SK-N-SH (cell line): ENCODE results near the gene CYB561D1. TPM values are rescaled to one million over a fixed set of nuclear protein-coding genes. Genes with fewer than 3 reads are reported as not detected.

Source experiments
- CTCF ChIA-PET: fragments of 300-600, 350-600 bp; formaldehyde crosslinking; extraction: SDS; loops from one replicate; lab custom pipeline; 2021; lab: Yijun Ruan, JAX
- POLR2A ChIA-PET: fragments of 350-600 bp; sonication (Branson Sonifier 250); formaldehyde crosslinking; extraction: SDS; loops from one replicate; lab custom pipeline; 2020; ENCODE audit warnings: antibody characterized with exemption, inconsistent platforms; lab: Yijun Ruan, JAX
- DNase-seq: peaks from one replicate; pipeline ENCODE4 v3.0.0; 2012
- H2AFZ ChIP-seq: fragments of 200-600 bp; sonication (generic); 2 replicates; pipeline ENCODE4 v1.8.1; 2016; ENCODE audit warnings: antibody characterized with exemption, mild to moderate bottlenecking, low read depth
- H3F3A ChIP-seq: fragments of 200-600 bp; sonication (generic); replicated peaks from 2 replicates; pipeline ENCODE3; 2016; ENCODE audit warnings: antibody characterized with exemption, mild to moderate bottlenecking; ENCODE audit not compliant: insufficient read depth
- H3K27ac ChIP-seq, 2 experiments: fragments of 200-500 bp in 1 of 2; fragments of 200-600 bp in 1 of 2; sonication (Bioruptor generic) in 1 of 2; sonication (generic), shearing (Covaris generic) in 1 of 2; 2 replicates each; pipeline versions ENCODE4 v1.5.1 to v1.6.1; 2014 to 2016; ENCODE audit warnings: low read depth in 2 of 2, inconsistent platforms in 1 of 2, low read length in 1 of 2, mild to moderate bottlenecking in 1 of 2, mixed read lengths in 1 of 2
- H3K27me3 ChIP-seq: fragments of 200-600 bp; sonication (generic), shearing (Covaris generic); 2 replicates; pipeline ENCODE4 v1.6.1; 2016; ENCODE audit warnings: mixed run types; ENCODE audit not compliant: insufficient read depth
- H3K36me3 ChIP-seq, 2 experiments: fragments of 200-500 bp in 1 of 2; fragments of 200-600 bp in 1 of 2; sonication (Bioruptor generic) in 1 of 2; sonication (generic) in 1 of 2; replicated peaks in 1 of 2; 2 replicates each; pipeline versions ENCODE3 to v1.5.1; 2014 to 2016; ENCODE audit warnings: low read length in 1 of 2, mild to moderate bottlenecking in 1 of 2; ENCODE audit not compliant: insufficient read depth in 2 of 2, control insufficient read depth in 1 of 2
- H3K4me1 ChIP-seq, 2 experiments: fragments of 200-500 bp in 1 of 2; fragments of 200-600 bp in 1 of 2; sonication (Bioruptor generic) in 1 of 2; sonication (generic), shearing (Covaris generic) in 1 of 2; 2 replicates each; pipeline versions ENCODE4 v1.5.1 to v1.6.1; 2014 to 2016; ENCODE audit warnings: low read depth in 1 of 2, low read length in 1 of 2, mixed run types in 1 of 2; ENCODE audit not compliant: insufficient read depth in 2 of 2, control insufficient read depth in 1 of 2
- H3K4me2 ChIP-seq: fragments of 200-600 bp; sonication (generic), shearing (Covaris generic); 2 replicates; pipeline ENCODE4 v1.6.1; 2017; ENCODE audit warnings: mixed run types
- H3K4me3 ChIP-seq, 2 experiments: fragments of 200-500 bp in 1 of 2; fragments of 200-600 bp in 1 of 2; sonication (Bioruptor generic) in 1 of 2; sonication (generic), shearing (Covaris generic) in 1 of 2; 2 replicates each; pipeline versions ENCODE4 v1.5.1 to v1.8.1; 2014 to 2016; ENCODE audit warnings: low read depth in 2 of 2, inconsistent platforms in 1 of 2, low read length in 1 of 2, mild to moderate bottlenecking in 1 of 2, mixed read lengths in 1 of 2, moderate library complexity in 1 of 2
- H3K79me2 ChIP-seq: fragments of 200-600 bp; sonication (generic); 2 replicates; pipeline ENCODE4 v1.8.1; 2017; ENCODE audit warnings: mild to moderate bottlenecking; ENCODE audit not compliant: insufficient read depth
- H3K9ac ChIP-seq: fragments of 200-600 bp; sonication (generic); 2 replicates; pipeline ENCODE4 v1.6.1; 2017; ENCODE audit warnings: mixed run types
- H3K9me2 ChIP-seq: fragments of 200-600 bp; sonication (generic); 2 replicates; pipeline ENCODE4 v1.6.1; 2017; ENCODE audit warnings: mixed run types
- H3K9me3 ChIP-seq: fragments of 200-600 bp; sonication (generic); 2 replicates; pipeline ENCODE4 v1.6.1; 2017; ENCODE audit warnings: mixed run types, mild to moderate bottlenecking, moderate library complexity
- H4K20me1 ChIP-seq: fragments of 200-600 bp; sonication (generic); 2 replicates; pipeline ENCODE4 v1.6.1; 2017; ENCODE audit warnings: mild to moderate bottlenecking, mixed run types; ENCODE audit not compliant: insufficient read depth
- CHD2 ChIP-seq: fragments of 150-350 bp; IDR thresholded peaks from 2 replicates; pipeline ENCODE4 v1.6.1; 2018; ENCODE audit warnings: low read length; ENCODE audit not compliant: partially characterized antibody
- CTCF ChIP-seq: fragments of 200-600 bp; sonication (generic); IDR thresholded peaks from 2 replicates; pipeline ENCODE4 v1.6.1; 2017; ENCODE audit warnings: antibody characterized with exemption, mild to moderate bottlenecking, moderate library complexity
- ELF1 ChIP-seq: IDR thresholded peaks from 2 replicates; pipeline ENCODE4 v1.4.0; 2012
- FOXJ3 ChIP-seq: sonication (generic); formaldehyde crosslinking; IDR thresholded peaks from 2 replicates; pipeline ENCODE4 v1.5.1; 2020; ENCODE audit warnings: mild to moderate bottlenecking, missing genetic modification reagents
- FOXM1 ChIP-seq: IDR thresholded peaks from 2 replicates; pipeline ENCODE4 v1.4.0; 2012; ENCODE audit warnings: low read depth, mild to moderate bottlenecking
- GABPA ChIP-seq: IDR thresholded peaks from 2 replicates; pipeline ENCODE4 v1.4.0; 2012; ENCODE audit warnings: low read depth, mild to moderate bottlenecking
- GATA2 ChIP-seq: sonication (generic); formaldehyde crosslinking; IDR thresholded peaks from 2 replicates; pipeline ENCODE4 v1.5.0; 2020; ENCODE audit warnings: mild to moderate bottlenecking, missing genetic modification reagents
- IRF3 ChIP-seq: fragments of 150-350 bp; IDR thresholded peaks from 2 replicates; pipeline ENCODE4 v1.6.1; 2016; ENCODE audit warnings: mild to moderate bottlenecking, low read depth, low read length
- JUND ChIP-seq: IDR thresholded peaks from 2 replicates; pipeline ENCODE4 v1.4.0; 2012
- MAX ChIP-seq: IDR thresholded peaks from 2 replicates; pipeline ENCODE4 v1.4.0; 2012; ENCODE audit warnings: low read depth
- MEF2A ChIP-seq: IDR thresholded peaks from 2 replicates; pipeline ENCODE4 v1.4.0; 2012; ENCODE audit warnings: low read depth, borderline replicate concordance
- MXI1 ChIP-seq: IDR thresholded peaks from 2 replicates; pipeline ENCODE4 v1.6.1; 2012; ENCODE audit warnings: mild to moderate bottlenecking, low read depth, low read length, improper control_type of control experiment
- NRF1 ChIP-seq: IDR thresholded peaks from 2 replicates; pipeline ENCODE4 v1.6.1; 2012; ENCODE audit warnings: low read depth, mild to moderate bottlenecking, low read length
- PBX3 ChIP-seq: IDR thresholded peaks from 2 replicates; pipeline ENCODE4; 2012
- POLR2AphosphoS5 ChIP-seq: IDR thresholded peaks from 2 replicates; pipeline ENCODE4 v1.6.1; 2012; ENCODE audit warnings: low read depth, low read length
- REST ChIP-seq: IDR thresholded peaks from 2 replicates; pipeline ENCODE4 v1.6.1; 2012; ENCODE audit warnings: mild to moderate bottlenecking, low read depth, low read length, moderate library complexity
- SMC3 ChIP-seq: IDR thresholded peaks from 2 replicates; pipeline ENCODE4 v1.6.1; 2012; ENCODE audit warnings: low read depth, low read length, improper control_type of control experiment
- TCF12 ChIP-seq: IDR thresholded peaks from 2 replicates; pipeline ENCODE4 v1.4.0; 2012
- TEAD4 ChIP-seq: IDR thresholded peaks from 2 replicates; pipeline ENCODE4 v1.4.0; 2012; ENCODE audit warnings: mild to moderate bottlenecking, borderline replicate concordance; ENCODE audit not compliant: insufficient read depth
- USF1 ChIP-seq: IDR thresholded peaks from 2 replicates; pipeline ENCODE4 v1.4.0; 2012; ENCODE audit warnings: low read depth, borderline replicate concordance
- ZBTB33 ChIP-seq: IDR thresholded peaks from 2 replicates; pipeline ENCODE4 v1.4.0; 2012; ENCODE audit warnings: low read depth, borderline replicate concordance
- WGBS: methylation state at CpG from one replicate; pipeline ENCODE4 v1.1.6; 2017; ENCODE audit warnings: low lambda C conversion rate; 5-methylcytosine and 5-hydroxymethylcytosine counted together
- polyA plus RNA-seq, 3 experiments: library from polyadenylated mRNA; depleted of rRNA; stranded (reverse); fragments of >200 nt; gene quantifications; 2 replicates each; pipeline ENCODE4 v1.2.3, GENCODE V29; 2012

Gene CYB561D1
- 5.4 and 8.9 TPM in 2 replicates for polyA plus RNA-seq (2012; rRNA removed)
- 3.5 and 4.9 TPM in 2 replicates for polyA plus RNA-seq (2012; cell fraction: cytosol; rRNA removed)
- polyA plus RNA-seq (2012; cell fraction: nucleus; rRNA removed), result 13.0 and 13.3 TPM in 2 replicates

GRCh38 chr1:109493805-109494539, at the start of gene CYB561D1:
Gene CYB561D1 (plus strand): TSS chr1:109494094. CDS start chr1:109494140, 46 bp downstream.
- CTCF ChIA-PET, result interaction anchor here (0.7 to 40.2 kb wide), 25 partner anchors 10 to 281 kb away, joined by 3 to 1710 read pairs (median 4); partner anchors contain the start of genes AMIGO1, ATXN7L2, GNAI3 and GPR61
- DNase-seq, result peak; percentile 95
- peaks cover 5 to 20% of the 10 kb centered on the region in 2 experiments for H3K36me3 ChIP-seq
- no peaks in the 10 kb centered on the region for H3F3A ChIP-seq
- no peaks in the 10 kb centered on the region for H3K27me3 ChIP-seq
- H3K4me3 ChIP-seq, result peak within 1 kb of the TSS; percentile 96 to 100
- H3K9ac ChIP-seq, result peak within 1 kb of the TSS; percentile 56
- H3K4me2 ChIP-seq, result peak within 1 kb of the TSS; percentile 78
- under 1% methylated on average over 21 of the region's 44 CpGs for WGBS
- H2AFZ ChIP-seq, result peak within 1 kb of the TSS; percentile 92
- peak within 1 kb of the TSS; percentile 64 to 81; a peak in 3 of 4 replicates for H3K27ac ChIP-seq
- no peaks in the 10 kb centered on the region for H4K20me1 ChIP-seq
- no peaks in the 10 kb centered on the region for H3K9me2 ChIP-seq
- H3K4me1 ChIP-seq, result peaks cover 0 to 19% of the 10 kb centered on the region in 2 experiments; a peak in 2 of 4 replicates
- H3K9me3 ChIP-seq, result no peaks in the 10 kb centered on the region
- POLR2A ChIA-PET, result interaction anchor here (1.4 to 1.5 kb wide), 2 partner anchors 36 to 38 kb away, joined by 6 to 7 read pairs; no protein-coding TSS in a partner anchor
- peaks cover 19% of the 10 kb centered on the region for H3K79me2 ChIP-seq
- TF ChIP-seq USF1 (no peak), FOXM1 (no peak), ELF1 (peak; percentile 98), MAX (no peak; the same call in 1 of the 2 replicates), GATA2 (CRISPR knock-in tag) (no peak), PBX3 (peak; percentile 37; the same call in 1 of the 2 replicates), CHD2 (peak; percentile 98), IRF3 (no peak), TEAD4 (no peak), MEF2A (no peak), POLR2AphosphoS5 (peak; percentile 75), FOXJ3 (no peak), NRF1 (no peak), SMC3 (peak; percentile 57), JUND (no peak), REST (0 out of 2 replicates have a peak, but pooled peaks have one; percentile 23), MXI1 (peak; percentile 87), ZBTB33 (peak; percentile 93), CTCF (peak; percentile 89), TCF12 (no peak), GABPA (no peak; the same call in 1 of the 2 replicates)
